ENCODE results near the gene SSC5D. TPM values are rescaled to one million over a fixed set of nuclear protein-coding genes. Genes with fewer than 3 reads are reported as not detected.

SSC5D gene
- total and polyA plus RNA-seq, 10 of the 15 experiments (the other 5 are each of a cell fraction or from before 2014, with no cell fraction given), result 0.03 to 0.13 (median 0.05) TPM; not detected in 4

DNA sequence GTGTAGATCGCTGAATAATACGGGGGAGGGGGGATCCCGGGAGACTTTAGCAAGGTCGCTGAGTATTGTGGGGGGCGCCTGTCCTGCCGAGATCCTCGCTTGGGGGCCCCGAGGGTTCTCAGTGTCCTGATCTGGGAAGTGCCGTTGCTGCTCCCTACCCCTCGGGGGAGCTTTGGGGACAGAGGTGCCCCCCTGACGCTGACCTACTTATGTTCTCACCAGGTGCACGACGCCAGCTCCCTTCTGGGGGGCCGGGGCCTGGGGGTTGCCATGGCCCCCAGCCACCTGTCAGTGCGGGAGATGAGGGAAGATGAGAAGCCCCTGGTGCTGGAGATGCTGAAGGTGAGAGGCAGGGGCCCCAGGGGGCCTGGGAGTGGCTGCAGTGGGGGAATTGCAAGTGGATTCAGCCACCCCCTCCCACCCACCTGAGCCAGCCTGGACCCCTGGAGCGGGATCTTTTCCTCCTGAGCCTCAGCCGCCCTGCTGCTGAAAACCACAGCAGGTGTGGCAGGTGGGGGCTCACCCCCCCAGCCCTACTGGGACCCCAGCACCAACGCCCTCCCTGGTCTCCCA is 2.7 kb upstream of the SSC5D start:
- TF ChIP-seq SIN3A (IDR thresholded peaks at IDR 0.05; ENCODE audit: low read depth, low read length), result no peak
- TF ChIP-seq, protein P1, sequence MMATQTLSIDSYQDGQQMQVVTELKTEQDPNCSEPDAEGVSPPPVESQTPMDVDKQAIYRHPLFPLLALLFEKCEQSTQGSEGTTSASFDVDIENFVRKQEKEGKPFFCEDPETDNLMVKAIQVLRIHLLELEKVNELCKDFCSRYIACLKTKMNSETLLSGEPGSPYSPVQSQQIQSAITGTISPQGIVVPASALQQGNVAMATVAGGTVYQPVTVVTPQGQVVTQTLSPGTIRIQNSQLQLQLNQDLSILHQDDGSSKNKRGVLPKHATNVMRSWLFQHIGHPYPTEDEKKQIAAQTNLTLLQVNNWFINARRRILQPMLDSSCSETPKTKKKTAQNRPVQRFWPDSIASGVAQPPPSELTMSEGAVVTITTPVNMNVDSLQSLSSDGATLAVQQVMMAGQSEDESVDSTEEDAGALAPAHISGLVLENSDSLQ (IDR thresholded peaks at IDR 0.05), result 0 out of 2 replicates have a peak, but pooled peaks have one; percentile 14
- 0 out of 2 replicates have a peak, but pooled peaks have one; percentile 1 for TF ChIP-seq TAF1 (IDR thresholded peaks at IDR 0.05; ENCODE audit: borderline replicate concordance, low read depth, low read length)
- no peaks in the 10 kb centered on the region for H3K9me3 ChIP-seq (replicated peaks; ENCODE audit: control insufficient read depth, insufficient read depth, low read length)
- POLR2A ChIA-PET, result interaction anchor here (0.6 to 1.0 kb wide), 2 partner anchors 18 to 98 kb away, joined by 3 read pairs; no protein-coding TSS in a partner anchor
- no peaks in the 10 kb centered on the region; the same call in 1 of the 2 replicates for H3K79me2 ChIP-seq (ENCODE audit: control insufficient read depth, insufficient read depth, low read length)
- SMC1A ChIA-PET (ENCODE audit: uncharacterized antibody, unreplicated experiment), result interaction anchor here (0.9 to 1.6 kb wide), 4 partner anchors 9 to 114 kb away, joined by 3 to 7 read pairs (median 4); partner anchors contain the start of genes FIZ1 and ZNF628
- peak overlapping the region; percentile 58; the same call in 1 of the 2 replicates for H3K27ac ChIP-seq (ENCODE audit: control insufficient read depth, insufficient read depth)
- BruUV-seq (replicated peaks), result TSS peak; percentile 65
- H3K4me1 ChIP-seq (ENCODE audit: control insufficient read depth, insufficient read depth, low read length), result peaks cover 6% of the 10 kb centered on the region
- H2AFZ ChIP-seq (ENCODE audit: control insufficient read depth, low read depth, low read length), result peak overlapping the region; percentile 86
- RAD21 ChIA-PET (ENCODE audit: unreplicated experiment), result interaction anchor here (1.0 to 1.3 kb wide), 5 partner anchors 9 to 146 kb away, joined by 3 to 10 read pairs (median 3); partner anchors contain the start of genes ISOC2 and ZNF628
- WGBS (ENCODE audit: insufficient coverage, insufficient replicate concordance, low lambda C conversion rate, missing lambda C conversion rate), result 15% methylated on average over 17 of the region's 18 CpGs
- H3K4me3 ChIP-seq, result peak overlapping the region; percentile 78
- CTCF ChIA-PET, result interaction anchor here (0.5 to 1.7 kb wide), 5 partner anchors 9 to 768 kb away, joined by 3 to 16 read pairs (median 4); partner anchors contain the start of genes ISOC2 and ZNF628
- intact Hi-C loops (cut with micrococcal nuclease; ENCODE audit: unreplicated experiment) (no loop called here), in situ Hi-C loops (cut with MboI) (no loop called here)
- H3K4me2 ChIP-seq (ENCODE audit: control insufficient read depth, insufficient read depth), result peak overlapping the region; percentile 68
- ATAC-seq (peak; percentile 40), DNase-seq (ENCODE audit: low read depth, low spot score) (no peak), FAIRE-seq (no peak)
- H4K20me1 ChIP-seq (ENCODE audit: control insufficient read depth, insufficient read depth), result no peaks in the 10 kb centered on the region
- H3K9ac ChIP-seq (ENCODE audit: control insufficient read depth, insufficient read depth, low read length), result peak overlapping the region; percentile 78
- peaks cover 0 to 9% of the 10 kb centered on the region in 2 experiments; a peak in 2 of 4 replicates for H3K36me3 ChIP-seq (ENCODE audit: control insufficient read depth in 2 of 2, insufficient read depth in 2 of 2, low read length in 1 of 2)
- no peaks in the 10 kb centered on the region for H3K27me3 ChIP-seq (replicated peaks in 1 of 2; ENCODE audit: control insufficient read depth in 2 of 2, insufficient read depth in 2 of 2, low read length in 1 of 2)

All from GM12878 (cell line).